AG08395 (cell line): ENCODE data around the gene ATN1.

Source experiments
- DNase-seq: peaks from one replicate; pipeline ENCODE4 v3.0.0; 2012; ENCODE audit warnings: mixed read lengths, low spot score

Gene ATN1

DNA sequence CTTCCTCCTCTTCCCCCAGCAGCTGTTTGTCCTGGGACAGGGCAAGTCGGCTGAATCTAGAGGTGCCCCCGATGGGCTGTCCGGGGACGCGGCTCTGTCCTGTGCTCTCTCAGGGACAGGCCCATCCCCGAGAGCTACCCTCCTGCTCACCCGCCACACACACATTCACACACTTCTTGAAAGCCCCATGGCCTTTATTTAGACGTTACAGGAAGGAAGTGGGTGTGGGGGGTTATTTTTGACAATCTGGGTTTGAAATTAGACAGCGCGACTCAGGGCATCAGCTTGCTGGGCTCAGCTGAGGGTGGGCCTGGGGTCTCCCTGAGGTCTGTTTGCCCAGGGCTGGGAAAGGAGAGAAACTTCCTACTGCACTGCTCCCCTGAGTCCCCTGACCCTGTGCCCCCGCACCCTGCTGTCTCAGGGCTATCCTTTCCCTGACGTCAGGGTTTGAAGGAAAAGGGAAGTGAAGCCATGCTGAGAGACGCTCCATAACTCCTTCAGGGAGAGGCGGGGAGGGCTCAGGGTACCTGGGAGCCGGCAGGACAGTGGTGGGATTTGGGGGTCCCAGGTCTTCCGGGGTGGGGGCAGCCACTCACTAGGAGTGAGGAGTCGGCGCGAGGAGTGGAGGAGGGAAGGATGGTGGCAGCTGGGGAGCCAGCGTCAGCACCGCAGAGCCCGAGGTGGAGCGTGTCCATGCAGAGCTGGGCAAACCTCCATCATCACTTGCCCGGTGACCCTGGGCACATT is 31.5 kb downstream of the ATN1 start:
- DNase-seq: no peak

DNA sequence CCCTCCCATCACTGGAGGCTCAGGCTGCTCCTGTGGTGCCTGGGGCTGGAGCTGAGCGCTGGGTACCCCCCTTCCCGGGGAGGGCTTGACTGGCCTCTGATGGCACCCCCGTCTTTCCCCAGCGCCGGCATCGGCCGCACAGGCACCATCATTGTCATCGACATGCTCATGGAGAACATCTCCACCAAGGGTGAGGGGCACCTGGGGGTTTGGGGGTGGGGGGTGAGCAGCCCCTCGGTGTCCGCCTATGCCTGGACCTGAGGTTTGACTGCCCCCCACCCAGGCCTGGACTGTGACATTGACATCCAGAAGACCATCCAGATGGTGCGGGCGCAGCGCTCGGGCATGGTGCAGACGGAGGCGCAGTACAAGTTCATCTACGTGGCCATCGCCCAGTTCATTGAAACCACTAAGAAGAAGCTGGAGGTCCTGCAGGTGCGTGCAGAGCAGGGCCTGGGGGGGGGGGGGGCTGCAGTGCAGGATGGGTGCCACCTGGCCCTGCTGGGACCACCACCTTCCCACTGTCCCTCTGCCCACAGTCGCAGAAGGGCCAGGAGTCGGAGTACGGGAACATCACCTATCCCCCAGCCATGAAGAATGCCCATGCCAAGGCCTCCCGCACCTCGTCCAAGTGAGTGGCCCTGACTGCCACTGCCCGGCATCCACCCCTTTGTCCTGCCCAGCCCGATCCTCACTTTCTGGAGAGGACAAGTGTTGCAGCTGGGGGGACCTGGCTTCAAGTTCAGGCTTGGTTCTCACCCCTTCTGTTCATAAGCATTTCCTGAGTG is 32.2 kb downstream of the ATN1 start:
- DNase-seq: no peak

DNA sequence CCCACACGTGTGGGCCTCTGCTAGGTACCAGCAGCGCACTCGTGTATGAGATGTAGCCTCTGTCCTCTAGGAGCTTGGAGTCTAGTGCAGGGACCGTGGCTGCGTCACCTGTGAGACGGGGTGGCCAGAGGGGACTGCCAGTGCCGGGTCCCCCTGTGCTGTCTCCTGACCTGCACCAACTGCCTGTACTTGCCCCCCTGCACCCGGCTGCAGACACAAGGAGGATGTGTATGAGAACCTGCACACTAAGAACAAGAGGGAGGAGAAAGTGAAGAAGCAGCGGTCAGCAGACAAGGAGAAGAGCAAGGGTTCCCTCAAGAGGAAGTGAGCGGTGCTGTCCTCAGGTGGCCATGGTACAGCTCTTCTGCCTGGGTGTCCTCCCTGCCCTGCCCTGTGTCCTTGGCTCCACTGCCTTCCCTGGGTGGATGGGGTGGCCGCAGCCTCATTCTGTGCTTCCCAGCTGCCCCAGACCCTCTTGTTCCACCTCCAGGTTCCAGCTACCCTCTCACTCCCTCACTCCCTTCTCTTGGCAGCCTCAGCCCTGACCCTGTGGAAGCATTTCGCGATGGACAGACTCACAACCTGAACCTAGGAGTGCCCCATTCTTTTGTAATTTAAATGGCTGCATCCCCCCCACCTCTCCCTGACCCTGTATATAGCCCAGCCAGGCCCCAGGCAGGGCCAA is 33.0 kb downstream of the ATN1 start:
- peak; percentile 17 for DNase-seq

DNA sequence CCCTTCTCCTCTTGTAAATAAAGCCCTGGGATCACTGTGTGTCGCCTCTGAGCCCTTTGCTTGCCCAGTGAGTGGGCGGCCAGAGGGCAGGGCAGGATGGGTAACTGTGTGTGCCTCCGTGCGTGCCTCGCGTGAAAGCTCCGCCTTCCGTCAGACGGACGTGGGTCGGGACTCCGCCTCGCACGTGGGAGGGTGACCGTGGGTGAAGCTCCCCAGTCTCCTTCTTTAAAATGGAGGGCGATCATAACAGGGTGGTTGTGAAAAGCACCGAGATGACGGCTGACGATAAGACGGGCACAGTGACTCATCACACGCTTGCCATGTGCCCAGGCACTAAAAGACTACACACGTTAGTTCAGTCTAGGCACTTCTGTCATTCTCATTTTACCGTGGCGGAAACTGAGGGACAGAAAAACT is 33.5 kb downstream of the ATN1 start:
- DNase-seq: peak; percentile 68

DNA sequence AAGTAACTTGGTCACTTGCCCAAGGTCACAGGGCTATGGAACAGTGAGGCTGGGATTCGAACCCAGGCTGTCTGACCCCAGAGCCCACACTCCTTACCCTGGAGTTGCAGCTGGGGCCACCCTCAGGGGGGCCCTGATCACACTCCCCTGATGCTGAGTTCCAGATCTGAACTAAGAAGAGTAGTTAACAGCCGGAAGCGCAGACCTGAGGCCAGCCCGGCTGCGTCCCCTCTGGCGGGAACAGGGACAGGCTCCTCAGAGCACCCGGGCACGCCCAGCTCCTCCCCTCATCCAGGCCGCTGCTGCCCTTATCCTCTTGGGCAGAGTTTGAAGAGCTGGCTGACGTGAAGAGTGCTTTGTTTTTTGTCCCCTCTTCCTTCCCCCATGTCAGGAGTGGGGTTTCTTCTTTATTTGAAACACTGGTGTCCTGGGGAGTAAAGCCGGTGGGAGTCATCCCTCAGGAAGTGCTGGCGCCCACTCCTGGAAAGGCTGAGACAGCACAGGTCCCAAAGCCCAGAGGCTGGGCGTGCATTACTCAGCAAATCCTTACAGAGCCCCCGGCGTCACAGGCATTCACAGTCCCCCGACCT is 34.0 kb downstream of the ATN1 start:
- DNase-seq: peak; percentile 74

DNA sequence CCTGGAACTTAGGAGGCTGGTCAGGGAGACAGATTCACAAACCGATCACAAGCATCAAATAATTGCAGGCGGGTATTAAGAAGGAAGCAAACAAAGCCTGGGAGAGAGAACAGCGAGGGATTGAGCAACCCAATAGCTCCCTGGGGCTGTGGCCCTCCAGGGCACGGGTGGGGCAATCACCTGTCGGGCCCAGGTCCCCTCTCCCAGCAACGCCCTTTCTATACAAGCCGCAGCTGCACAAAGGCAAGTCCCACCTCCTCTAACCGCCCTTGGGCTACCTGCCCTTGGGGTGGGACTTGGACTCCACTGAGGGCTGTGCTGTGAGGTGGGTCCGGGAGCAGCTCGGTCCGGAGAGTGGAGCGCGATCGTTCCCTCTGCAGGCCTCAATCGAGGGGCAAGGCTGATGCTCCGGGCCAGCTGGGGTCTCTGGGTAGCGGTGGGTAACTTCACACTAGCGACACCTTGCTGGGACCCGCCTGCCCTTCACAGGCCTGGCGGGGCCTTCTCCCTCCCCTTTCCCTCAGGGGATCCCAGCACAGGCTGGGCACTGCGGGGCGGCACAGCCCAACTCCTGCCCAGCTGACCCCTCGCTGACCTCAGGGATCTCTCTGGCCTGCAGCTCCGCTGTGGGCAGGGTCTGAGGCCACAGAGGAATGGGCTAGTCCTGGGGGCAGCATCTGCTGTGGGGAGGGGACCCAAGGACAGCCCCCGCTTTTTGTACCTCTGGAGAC is 34.7 kb downstream of the ATN1 start:
- no peak for DNase-seq

DNA sequence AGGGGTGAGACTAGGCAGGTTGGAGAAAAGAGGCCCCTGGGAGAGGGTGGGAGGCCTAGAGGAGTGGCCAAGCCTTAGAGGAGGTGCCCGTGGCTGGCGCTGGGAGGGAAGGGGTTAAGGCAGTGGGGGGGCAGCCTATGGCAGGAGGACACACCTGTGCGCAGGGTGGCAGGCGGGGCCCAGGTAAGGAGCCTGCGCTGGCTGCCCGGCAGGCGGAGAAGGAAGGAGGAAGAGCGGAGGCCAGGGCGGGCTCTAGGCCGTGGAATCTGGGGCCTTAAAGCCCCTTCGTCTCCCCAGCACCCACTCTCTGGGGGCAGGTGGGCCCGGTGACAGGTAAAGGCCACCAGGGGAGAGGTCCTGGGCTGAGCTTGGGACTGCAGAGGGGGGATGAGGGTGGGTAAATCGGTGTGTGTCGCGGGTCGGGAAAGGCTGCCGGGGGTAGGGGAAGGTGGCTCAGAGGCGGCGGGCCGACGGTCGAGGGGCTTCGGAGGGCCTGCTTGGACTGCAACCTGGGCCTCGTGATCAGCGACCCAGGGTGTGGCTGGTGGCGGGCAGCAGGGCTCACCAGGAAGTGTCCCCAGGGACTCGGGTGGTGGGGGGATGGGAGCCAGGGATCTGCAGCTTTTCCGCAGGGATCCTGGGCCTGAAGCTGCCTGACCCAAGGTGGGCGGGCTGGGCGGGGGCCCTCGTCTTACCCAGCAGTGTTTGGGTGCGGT is 35.4 kb downstream of the ATN1 start:
- DNase-seq: no peak

DNA sequence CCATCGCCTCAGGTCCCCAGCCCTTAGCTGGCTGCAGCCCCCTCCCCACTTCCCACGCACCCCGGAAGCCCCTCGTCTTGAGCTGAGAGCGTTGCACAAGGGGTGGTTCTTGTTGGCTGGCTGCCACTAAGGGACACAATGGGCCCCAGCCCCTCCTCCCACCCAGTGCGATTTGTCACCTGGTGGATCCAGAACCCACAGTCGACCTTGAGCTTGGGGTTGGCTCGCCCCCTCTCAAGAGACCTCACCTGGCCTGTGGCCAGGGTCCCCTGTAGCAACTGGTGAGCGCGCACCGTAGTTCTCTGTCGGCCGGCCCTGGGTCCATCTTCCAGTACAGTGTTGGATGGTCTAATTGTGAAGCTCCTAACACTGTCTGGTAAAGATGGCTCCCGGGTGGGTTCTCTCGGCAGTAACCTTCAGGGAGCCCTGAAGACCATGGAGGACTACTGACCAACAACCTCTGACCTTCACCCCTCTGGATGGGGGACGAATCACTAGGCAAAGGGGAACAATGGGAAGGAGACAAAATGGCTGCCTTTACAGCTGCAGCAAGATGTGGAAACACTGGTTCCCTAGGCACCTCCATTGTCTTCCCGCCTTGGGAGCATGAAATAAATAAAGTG is 36.1 kb downstream of the ATN1 start:
- DNase-seq: no peak

DNA sequence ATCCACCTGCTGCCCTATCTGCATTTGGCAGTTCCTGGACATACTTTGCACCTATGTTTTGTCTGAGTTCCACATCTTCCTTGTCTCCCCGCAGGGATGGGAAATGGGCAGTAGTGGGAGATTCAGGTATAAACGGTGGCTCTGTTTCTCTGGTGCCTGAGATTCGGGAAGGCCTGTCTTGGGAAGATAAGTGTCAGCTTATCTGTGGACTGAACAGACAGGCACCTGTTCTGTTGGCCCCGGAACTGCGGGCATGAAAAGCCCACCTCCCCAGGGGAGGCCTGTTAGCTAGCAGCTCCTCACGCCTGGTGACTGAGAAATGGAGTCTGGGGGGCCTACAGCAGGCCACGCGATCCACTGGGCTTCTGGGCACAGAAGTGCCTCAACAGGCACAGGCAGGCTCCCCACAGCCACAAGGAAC is 36.9 kb downstream of the ATN1 start:
- DNase-seq: no peak

DNA sequence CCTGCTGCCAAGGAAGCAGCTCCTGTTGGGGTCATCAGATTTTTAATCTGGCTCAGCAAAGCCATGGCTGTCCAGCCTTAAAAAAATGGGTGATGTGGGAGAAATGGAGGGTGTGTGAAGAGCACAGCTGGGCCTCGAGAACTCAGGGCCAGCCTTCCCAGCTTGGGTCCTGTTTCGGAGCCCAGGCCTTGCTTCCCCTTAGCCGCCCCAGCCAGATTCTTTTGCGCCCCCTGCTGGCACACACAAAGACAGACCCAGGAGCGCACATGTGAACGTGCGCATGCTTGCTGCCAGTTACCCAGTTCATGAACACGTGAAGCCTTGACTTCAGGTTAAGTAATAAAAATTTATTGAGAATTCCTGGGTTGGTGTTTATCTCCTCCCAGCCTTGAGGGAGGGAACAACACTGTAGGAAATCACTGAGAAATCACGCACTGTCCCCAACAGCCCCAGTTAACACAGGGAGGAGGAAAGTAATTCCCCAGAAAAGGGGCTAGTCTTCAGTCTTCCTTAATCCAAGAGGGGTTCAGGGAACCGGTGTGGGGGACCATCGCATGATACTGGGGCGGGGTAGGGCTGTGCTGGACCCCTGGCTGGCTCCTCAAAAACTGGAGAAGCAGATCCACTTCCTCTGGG is 37.4 kb downstream of the ATN1 start:
- DNase-seq: peak; percentile 89

DNA sequence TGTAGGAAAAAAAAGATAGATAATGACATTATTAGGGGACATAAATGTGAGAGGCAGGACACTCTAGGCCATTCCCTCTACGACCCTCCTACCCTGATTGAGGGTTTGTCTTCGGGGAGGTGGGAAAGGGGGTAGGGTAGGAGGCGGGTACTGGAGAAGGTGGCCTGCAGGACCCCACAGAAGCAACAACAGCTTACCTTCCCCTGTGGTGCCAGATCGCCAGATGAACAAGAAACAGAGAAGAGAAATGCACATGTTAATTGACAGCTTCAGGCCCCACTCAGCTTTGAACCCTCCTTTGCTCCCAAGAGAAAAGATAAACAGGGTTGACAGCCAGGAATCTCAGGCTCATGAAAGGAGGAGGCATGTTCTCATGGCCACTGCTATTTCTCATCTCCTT is 38.0 kb downstream of the ATN1 start:
- DNase-seq: no peak

DNA sequence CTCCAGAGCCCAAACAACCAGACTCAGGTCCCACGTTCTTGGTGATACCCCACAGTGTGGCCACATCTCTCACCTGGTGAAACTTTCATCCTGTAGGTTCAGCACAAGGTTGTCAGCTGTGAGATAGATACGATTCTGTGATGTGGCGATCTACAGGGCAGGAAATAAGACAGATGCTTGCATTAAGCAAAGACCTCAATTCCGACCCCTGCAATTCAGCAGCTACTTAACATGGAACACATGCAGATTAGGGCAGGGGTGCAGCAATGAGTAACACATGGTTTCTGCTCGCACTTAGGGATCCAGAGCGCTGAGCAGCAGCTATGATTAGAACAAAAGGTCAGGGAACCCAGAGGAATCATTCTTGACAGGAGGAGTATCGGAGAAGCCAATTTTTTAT is 38.6 kb downstream of the ATN1 start:
- DNase-seq: no peak

DNA sequence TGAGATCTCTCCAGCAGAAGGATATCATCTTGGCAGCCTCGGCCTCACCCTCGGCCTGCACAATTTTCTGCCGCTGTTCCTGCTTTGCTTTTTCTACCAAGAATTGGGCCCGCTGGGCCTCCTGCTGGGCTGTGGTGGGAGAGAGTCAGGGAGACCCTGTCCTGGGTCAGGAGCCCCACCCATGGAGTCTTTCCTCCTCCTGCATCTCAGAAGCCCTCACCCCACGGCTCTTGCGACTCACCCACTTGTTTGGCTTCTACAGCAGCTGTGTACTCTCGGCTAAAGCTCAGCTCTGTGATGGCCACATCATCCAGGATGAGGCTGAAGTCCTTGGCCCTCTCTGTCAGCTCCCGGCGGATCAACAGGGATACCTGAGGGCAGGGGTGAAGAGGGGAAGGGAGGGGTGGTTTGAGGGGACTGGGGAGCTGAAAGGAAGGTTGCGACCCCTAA is 39.9 kb downstream of the ATN1 start:
- no peak for DNase-seq

DNA sequence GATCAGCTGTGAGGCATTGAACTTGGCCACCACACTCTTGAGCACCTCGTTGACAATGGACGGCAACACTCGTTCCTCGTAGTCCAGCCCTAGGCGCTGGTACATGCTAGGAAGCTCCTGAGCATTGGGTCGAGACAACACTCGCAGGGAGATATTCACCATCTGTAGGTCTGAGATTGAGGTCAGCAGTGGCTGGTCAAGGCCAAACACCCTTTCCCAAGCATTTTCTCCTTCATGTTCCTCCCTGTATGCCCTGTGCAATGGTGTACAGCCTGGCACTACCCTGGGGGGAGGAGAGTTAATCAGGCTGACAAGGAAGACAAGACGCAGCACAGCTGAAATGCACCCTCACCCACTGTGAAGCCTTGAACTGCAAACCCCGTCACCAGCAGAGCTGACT is 40.7 kb downstream of the ATN1 start:
- no peak for DNase-seq

DNA sequence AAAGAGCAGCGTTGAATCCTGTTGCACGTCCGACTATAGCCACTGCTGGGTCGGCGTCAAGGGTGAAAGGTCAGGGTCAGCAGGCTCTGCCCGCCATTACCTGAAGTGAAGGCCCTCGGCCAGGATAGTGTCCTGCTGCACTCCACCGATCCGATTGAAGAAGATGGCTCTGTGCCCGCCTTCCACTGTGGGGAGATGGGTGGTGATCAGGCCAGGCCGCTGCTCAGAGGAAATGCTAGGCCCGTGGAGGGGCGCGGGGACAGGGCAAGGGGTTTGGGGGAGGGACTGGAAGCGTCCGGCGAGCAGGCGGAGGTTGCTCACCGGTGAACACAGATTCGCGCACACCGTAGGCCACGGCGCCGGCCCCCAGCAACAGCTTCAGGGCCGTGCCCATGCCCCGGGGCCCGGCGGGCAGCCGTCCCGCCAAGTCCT is 42.4 kb downstream of the ATN1 start:
- no peak for DNase-seq

DNA sequence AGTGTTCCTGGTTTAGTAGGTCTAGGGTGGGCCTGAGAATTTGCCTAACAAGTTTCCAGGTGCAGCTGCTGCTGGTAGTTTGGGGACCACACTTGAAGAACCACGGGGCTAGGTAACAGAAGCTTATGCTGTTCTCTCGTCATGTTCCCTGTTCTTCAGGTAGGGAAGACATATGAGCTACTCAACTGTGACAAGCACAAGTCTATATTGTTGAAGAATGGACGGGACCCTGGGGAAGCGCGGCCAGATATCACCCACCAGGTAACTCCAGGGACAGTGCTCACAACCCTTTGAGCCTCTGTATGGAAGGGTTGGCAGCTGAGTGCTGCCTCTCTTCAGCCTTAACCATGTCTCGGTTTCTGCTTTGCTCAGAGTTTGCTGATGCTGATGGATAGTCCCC is 46.4 kb downstream of the ATN1 start:
- DNase-seq: no peak

DNA sequence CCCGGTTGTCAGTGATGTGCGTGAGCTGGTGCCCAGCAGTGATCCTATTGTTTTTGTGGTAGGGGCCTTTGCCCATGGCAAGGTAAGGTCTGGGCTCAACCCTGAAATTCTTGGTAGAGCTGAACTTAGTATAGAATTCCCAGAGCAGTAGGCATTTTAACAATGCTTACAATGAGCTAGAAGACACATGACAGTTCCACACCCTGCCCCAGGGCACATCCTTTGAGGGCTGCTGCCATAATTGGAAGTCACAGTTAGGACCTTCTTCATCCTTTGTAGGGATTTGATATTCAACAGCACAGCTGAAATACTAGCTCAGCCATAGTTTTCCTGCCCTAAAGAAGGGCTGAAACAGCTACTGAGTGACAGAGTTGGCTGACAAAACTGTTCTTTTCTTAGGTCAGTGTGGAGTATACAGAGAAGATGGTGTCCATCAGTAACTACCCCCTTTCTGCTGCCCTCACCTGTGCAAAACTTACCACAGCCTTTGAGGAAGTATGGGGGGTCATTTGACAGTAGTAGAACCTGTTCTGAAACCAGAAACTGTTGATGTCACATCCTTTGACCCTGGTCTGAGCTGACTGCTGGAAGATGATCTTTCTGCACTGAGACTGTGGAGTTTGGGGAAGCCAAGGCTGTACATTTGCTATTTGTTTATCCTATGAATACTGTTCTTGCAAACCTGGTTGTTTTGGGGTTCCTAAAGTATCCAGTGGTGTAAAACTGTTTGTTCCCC is 47.7 kb downstream of the ATN1 start:
- no peak for DNase-seq

DNA sequence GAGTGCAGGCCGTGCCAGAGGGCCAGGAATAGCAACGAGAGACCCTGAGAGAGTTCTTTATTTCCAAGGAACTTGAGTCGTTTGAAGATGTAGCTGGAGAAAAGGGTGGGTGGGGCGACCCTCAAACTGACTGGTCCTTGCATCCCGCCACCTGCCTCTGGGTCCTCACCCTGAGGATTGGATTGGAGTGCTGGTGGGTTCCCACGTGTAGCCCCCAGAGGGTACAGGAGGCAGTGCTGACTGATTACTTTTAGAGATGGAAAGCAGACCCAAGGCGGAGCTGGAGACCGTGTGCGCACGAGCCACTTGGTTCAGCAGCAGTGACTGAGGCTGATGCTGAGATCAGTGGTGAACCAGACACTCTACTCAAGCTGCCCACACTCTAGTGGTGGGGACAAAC is 49.9 kb downstream of the ATN1 start:
- no peak for DNase-seq

DNA sequence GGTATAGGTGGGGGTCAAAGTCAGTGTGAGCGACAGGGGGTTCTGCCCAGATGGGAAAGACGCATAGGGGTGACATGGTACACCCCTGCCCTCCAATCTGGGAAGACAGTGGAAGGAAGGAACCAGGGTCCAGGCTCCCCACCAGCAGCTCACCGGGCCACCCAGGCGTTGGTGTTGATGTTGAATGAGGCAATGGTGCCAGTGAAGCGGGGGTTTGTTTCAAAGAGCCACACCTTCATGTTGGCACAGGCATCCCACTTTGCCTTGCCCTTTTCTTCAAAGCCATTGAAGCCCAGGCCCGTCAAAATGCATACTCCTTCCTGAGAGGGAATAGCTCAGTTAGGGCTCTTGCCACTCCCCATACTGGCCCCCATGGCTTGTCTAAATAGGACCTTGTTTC is 50.4 kb downstream of the ATN1 start:
- no peak for DNase-seq
